Fibroblast of the aortic adventitia (primary cell): Measurements from ENCODE around the gene PCDHGA3. TPM values are rescaled to one million over a fixed set of nuclear protein-coding genes. Genes with fewer than 3 reads are reported as not detected.
"Not testable (repeated sequence)": the region's sequence is repeated elsewhere in the genome, so short reads cannot be mapped to it uniquely, and the experiment has no call there.

Experiments used
- DNase-seq: peaks from one replicate; pipeline ENCODE4 v3.0.0-alpha.2; 2010; ENCODE audit warnings: low read depth
- H3K4me3 ChIP-seq: 2 replicates; pipeline ENCODE4 v1.5.1; 2011; ENCODE audit warnings: low read depth, mild to moderate bottlenecking, control low read depth, low read length, moderate library complexity
- total RNA-seq: library from RNA; depleted of rRNA; stranded (reverse); fragments of >200 nt; gene quantifications from 2 replicates; pipeline ENCODE4 v1.2.3, GENCODE V29; 2012; ENCODE audit warnings: low replicate concordance
- TF ChIP-seq, protein P1 (sequence below): IDR thresholded peaks from 2 replicates; pipeline ENCODE4 v1.5.1; 2011; ENCODE audit warnings: mild to moderate bottlenecking, low read length, control low read depth, inconsistent platforms; ENCODE audit not compliant: insufficient read depth

The PCDHGA3 gene
- total RNA-seq, result 1.1 and 4.4 TPM in 2 replicates

DNA sequence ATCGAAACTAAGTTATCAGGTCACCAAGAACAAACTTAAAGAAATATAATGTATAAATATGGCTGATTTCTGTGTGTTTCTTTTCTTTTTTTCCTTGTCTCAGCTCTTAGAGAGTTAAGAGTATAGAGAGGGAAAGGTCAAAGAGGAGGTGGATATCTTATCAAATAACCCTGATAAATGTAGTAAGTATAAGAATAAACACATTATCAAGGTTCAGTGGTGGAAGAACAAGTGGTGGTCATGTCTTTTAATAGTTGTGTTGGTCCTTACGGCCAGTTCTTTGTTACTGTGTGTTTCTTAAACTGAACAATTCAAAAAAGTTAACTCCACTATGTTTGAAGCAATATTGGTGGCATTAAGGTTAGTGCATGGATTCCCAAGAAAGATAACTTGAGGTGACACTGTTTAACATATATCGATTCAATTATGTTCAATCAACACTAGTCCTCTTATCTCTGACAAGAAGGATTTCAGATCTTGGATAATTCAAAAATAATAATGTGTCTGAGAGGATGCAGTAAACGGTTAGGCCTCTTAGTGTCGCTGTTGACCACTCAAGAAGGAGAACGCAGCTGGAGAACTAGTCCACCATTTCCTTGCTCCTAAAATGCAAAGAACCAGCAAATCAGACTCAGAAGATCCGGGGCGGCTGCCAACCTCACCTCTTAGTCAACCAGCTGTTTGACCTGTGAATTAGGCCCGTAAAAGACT, at the start of gene PCDHGA3:
Gene PCDHGA3, plus strand, starts transcription at position 588 of the 711 bp plus-strand sequence. CDS start 205 bp downstream, outside the sequence.
- peak; percentile 72 for DNase-seq
- peak within 1 kb of the TSS; percentile 57 for H3K4me3 ChIP-seq
- TF ChIP-seq, protein P1, sequence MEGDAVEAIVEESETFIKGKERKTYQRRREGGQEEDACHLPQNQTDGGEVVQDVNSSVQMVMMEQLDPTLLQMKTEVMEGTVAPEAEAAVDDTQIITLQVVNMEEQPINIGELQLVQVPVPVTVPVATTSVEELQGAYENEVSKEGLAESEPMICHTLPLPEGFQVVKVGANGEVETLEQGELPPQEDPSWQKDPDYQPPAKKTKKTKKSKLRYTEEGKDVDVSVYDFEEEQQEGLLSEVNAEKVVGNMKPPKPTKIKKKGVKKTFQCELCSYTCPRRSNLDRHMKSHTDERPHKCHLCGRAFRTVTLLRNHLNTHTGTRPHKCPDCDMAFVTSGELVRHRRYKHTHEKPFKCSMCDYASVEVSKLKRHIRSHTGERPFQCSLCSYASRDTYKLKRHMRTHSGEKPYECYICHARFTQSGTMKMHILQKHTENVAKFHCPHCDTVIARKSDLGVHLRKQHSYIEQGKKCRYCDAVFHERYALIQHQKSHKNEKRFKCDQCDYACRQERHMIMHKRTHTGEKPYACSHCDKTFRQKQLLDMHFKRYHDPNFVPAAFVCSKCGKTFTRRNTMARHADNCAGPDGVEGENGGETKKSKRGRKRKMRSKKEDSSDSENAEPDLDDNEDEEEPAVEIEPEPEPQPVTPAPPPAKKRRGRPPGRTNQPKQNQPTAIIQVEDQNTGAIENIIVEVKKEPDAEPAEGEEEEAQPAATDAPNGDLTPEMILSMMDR, result peak; percentile 56

DNA sequence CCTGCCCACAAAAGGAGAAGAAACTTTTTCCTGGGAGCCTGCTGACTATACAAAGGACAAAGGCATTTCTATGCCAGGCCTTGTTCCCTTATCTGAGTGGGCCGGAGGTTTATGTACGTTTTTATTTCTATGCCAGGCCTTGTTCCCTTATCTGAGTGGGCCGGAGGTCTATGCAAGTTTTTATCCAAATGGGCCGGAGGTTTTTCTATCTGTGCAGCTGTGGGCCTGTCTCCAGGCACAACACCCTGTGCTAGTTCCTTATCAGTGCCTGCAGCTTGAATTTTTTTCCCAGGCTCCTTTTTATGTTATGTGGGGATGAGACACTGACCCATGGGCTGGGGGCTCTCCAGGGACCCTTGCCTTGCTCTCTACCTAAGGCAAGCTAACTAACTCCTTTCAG, 45.3 kb upstream of the PCDHGA3 start:
- TF ChIP-seq, protein P1, result no peak
- H3K4me3 ChIP-seq, result no peak overlapping the region
- DNase-seq, result no peak

DNA sequence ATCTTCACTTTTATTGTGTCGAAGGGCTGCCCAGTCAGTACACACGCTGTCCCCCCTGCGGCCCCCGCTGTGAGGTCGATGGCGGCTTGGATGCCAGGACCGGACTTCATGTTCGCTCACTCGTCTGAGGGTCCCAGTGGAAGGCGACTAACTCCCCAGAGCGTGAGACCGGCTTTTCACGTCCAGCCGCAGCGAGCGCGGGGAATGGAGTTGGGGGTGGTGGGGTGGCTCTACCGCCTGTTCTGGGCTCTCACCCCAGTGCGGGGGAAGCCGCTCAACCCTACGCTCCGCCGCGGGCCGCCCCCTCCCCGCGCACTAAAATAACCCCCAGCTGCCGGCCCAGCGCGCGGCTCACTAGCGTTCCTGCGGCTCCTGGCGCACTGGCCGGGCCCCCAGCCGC, 39.9 kb upstream of the PCDHGA3 start, which contains the start of gene SLC25A2:
Gene SLC25A2, minus strand, starts transcription at position 294 of the 400 bp plus-strand sequence. Its CDS starts 184 bp downstream, at position 110.
- TF ChIP-seq, protein P1, result no peak
- DNase-seq, result no peak
- H3K4me3 ChIP-seq, result no peak within 1 kb of the TSS

DNA sequence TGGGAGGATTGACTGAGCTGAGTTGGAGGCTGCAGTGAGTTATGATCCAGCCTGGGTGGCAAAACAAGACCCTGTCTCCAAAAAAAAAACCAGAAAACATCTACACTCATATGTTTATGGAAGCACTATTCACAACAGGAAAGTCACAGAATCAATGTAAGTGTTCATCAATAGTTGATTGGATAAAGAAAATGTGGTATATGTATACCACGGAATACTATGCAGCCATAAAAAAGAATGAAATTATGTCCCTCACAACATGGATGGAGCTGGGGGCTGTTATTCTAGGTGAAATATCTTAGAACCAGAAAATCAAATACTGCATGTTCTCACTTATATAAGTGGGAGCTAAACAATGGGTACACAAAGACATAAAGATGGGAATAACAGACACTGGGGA, 37.0 kb upstream of the PCDHGA3 start:
- no peak for DNase-seq
- TF ChIP-seq, protein P1, result no peak
- H3K4me3 ChIP-seq, result no peak overlapping the region

DNA sequence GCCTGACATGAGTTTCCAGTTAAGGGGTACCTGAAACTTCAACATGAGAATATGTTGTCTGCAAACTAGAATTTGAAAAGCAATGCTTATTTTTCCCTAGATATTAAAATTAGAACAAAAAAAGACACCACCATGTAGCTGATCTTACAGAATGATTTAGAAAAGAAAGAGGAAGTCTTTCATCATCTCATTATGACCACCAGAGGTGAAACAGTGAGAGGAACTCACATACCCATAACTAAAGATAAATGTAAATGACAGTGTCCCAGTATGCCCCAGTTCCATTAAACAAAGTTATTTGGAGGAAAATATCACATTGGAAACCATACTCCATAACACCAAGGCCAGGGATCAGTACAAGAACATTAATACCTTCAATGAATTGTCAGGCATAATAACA, 29.9 kb upstream of the PCDHGA3 start:
- no peak overlapping the region for H3K4me3 ChIP-seq
- no peak for DNase-seq
- TF ChIP-seq, protein P1, result no peak

DNA sequence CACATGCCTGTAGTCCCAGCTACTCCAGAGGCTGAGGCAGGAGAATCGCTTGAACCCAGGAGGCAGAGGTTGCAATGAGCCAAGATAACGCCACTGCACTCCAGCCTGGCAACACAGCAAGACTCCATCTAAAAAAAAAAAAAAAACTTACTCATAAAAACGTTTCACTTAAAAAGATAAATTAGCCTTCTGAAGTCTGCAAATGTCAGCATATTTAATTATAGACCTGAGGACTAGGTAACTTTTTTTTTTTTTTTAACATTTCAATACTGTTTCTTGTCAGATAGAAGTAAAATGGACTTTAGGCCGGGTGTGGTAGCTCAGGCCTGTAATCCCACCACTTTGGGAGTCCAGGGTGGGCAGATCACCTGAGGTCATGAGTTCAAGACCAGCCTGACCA, 26.7 kb upstream of the PCDHGA3 start:
- DNase-seq, H3K4me3 ChIP-seq: not testable (repeated sequence)

DNA sequence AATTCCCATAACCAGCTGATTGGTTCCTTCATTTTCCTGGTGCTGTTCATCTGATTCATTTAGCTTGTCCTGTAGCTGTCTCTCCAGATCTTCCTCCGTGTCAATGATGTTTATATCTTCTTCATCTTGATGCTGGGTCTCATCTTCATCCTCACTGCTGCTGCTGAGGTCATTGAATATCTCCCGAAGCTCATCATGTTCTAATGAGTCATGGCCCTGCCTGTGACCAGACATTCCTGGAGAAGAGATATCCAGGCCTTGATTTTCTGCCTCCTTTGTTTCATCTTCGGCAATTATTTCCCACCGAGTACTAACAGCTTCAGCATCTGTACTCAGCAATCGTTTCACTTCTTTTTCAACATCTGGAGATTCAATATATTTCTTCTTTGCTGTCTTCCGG, 24.4 kb upstream of the PCDHGA3 start:
- no peak for DNase-seq
- H3K4me3 ChIP-seq, result no peak overlapping the region
- TF ChIP-seq, protein P1, result no peak
